ENCODE data around the gene EXOC6B.

EXOC6B gene

GRCh38 chr2:72350852-72351251, 475.0 kb downstream of the EXOC6B start:
- DNase-seq (ENCODE audit: low spot score) = no peak

- DNase-seq (ENCODE audit: low spot score) = no peak
These were observed 476.8 kb downstream of the EXOC6B start for GRCh38 chr2:72349016-72349415.

- no peak for DNase-seq (ENCODE audit: low spot score)
These were observed 478.8 kb downstream of the EXOC6B start for GRCh38 chr2:72347081-72347480.

GRCh38 chr2:72341639-72342038, 484.2 kb downstream of the EXOC6B start:
- DNase-seq (ENCODE audit: low spot score) = no peak

GRCh38 chr2:72340665-72341064, 485.2 kb downstream of the EXOC6B start:
- no peak for DNase-seq (ENCODE audit: low spot score)

DNA sequence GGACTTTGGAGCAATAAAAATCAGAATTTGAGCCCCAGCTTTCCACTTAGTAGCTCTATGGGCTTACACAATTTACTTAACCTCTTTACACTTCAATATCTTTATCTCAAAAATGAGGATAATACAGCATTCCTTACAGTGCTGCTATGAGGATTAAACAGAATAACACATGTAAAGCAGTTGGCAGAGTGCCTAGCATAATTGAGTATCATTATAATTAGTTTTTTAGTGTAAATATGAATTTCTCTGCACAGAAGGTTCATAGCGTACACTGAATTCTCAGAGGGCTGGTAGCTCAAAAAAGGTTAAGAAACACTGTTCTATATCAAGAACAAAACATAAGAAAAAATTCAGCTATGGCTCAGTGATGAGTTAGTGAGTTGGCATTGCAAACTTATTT, 487.8 kb downstream of the EXOC6B start:
- DNase-seq (ENCODE audit: low spot score) = no peak

GRCh38 chr2:72332720-72333119, 493.1 kb downstream of the EXOC6B start:
- no peak for DNase-seq (ENCODE audit: low spot score)

- DNase-seq (ENCODE audit: low spot score) = no peak
These were observed 495.2 kb downstream of the EXOC6B start for GRCh38 chr2:72330652-72331051.

DNA sequence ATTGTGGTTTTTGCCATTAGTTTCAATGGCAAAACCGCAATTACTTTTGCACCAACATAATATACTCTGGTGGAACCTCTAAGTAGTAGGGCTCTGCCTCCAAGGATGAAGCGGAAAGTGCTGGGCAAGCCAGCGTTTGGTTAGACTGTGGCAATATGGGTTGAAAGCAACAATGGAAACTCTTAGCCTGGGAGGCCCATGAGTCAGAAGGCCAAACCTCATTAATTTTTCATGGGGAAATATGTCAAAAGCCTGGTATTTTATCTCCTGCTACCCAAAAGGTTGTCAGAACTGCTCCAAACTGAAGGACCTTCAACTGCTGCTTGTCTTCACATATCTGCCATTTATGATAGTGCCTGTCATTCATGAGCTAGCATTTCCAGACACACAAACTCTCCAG, 499.1 kb downstream of the EXOC6B start:
- no peak for DNase-seq (ENCODE audit: low spot score)

DNA sequence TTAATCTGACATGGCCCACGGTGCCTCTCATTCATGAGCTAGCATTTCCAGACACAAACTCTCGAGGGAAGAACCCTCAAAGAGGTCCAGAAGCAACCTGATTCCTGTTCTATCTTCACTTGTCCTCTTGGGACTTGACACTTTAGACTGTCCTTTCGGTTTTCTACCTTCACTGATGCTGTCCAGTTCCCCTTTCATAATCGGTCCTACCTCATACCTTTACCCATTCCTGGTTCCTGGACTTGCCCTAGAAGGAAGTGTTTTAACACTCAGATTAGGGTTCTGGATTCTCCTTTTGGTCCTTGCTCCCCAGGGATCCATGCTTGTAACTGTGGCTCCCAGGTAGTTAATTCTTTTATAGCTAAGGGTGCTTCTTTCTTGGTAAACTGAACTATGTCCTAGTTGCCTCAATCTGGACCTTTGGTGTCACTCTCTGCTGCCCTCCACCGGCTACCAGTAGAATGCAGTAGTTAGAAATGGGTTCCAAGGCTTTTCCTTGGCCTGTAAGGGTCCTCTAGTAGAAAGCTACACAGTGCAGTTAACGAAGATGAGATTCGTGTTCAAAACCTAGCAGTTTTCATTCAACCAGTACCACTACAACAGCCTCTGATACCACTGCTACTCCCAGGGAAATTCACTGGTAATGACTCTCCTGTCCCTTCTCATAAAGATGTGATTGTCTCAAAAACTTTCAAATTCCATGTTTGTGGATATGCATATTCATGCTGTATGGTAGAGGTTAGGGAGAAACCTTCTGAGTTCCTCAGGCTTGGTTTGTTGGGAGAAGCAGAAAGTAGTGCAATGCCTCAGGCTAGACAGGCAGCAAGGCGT, 500.0 kb downstream of the EXOC6B start:
- DNase-seq (ENCODE audit: low spot score) = peak; percentile 29

DNA sequence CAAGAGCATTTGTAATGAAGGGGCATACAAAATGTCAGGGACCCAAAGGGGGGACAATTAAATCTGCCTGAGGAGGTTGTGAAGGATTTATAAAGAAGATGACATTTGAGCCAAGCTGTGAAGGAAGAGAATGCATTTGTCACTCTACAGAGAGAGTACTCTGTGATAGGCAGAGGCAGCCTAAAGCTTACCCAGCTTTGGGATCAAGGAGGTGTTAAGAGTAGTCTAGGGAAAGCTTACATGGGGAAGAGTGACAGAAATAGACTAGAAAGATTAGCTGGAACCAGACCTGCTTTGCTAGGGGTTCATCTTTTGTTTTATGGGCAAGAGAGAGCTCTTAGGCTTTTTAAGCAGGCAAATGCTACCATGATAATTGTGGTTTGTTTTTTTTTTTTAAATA, 509.1 kb downstream of the EXOC6B start:
- DNase-seq (ENCODE audit: low spot score) = no peak

DNA sequence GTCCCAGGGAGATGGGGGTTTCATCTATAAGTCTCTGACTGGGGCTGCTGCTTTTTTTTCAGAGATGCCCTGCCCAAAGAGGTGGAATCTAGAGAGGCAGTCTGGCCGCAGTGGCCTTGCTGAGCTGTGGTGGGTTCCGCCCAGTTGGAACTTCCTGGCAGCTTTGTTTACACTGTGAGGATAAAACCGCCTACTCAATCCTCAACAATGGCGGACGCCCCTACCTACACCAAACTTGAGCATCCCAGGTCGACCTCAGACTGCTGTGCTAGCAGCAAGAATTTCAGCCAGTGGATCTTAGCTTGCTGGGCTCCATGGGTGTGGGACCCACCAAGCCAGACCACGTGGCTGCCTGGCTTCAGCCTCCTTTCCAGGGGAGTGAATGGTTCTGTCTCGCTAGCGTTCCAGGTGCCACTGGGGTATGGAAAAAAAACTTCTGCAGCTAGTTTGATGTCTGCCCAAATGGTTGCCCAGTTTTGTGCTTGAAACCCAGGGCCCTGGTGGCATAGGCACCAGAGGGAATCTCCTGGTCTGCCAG, 525.6 kb downstream of the EXOC6B start:
- DNase-seq (ENCODE audit: low spot score) = no peak

DNA sequence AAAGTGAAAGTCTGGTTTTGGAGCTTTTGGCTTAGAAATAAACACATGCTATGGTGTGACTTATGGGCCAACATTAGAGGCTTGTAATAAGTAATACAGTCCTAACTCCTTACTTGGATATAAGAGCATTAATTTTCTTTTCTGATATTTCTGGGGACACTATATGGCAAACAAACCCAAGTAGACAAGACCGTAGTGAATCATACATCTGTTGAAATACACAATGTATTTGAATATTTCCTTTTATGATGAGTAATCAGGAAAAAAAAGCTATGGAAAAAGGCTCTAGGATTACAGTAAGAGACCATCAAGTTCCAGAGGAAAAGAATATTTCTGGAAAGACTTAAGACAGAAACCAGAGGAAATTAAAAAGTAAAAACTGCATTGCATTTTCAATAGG, 532.2 kb downstream of the EXOC6B start:
- no peak for DNase-seq (ENCODE audit: low spot score)

GRCh38 chr2:72292433-72292832, 533.4 kb downstream of the EXOC6B start:
- no peak for DNase-seq (ENCODE audit: low spot score)

GRCh38 chr2:72291059-72291458, 534.8 kb downstream of the EXOC6B start:
- no peak for DNase-seq (ENCODE audit: low spot score)

DNA sequence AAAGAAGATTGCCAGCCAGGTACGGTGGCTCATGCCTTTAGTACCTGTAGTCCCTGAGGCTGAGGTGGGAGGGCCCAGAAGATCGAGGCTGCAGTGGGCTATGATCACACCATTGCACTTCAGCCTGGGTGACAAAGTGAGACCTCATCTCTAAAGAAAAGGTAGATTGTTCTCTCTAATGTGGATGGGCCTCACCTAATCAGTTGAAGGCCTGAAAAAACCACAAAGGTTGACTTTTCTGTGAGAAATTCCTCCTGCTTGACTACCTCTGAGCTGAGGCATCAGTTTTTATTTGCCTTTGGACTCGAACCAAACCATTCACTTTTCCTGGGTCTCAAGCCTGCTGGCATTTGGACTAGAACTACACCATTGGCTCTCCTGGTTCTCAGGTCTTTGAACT, 536.1 kb downstream of the EXOC6B start:
- no peak for DNase-seq (ENCODE audit: low spot score)

DNA sequence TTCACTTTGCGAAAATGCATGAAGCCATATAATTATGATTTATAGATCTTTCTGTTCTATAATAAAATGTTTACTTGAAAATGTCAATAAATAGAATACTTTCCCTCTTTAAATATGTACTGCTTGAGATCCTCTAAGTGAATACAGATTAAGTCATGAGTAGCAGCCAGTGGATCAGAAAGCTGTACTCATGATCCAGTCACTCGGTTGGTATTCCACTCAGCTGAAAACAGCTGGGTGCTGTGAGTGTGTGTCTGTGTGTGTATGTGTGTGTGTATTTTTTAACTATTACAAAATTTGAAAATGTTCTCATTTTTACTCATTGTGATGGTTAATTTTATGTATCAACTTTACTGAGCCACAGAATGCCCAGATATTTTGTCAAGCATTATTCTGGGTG, 536.5 kb downstream of the EXOC6B start:
- no peak for DNase-seq (ENCODE audit: low spot score)

- no peak for DNase-seq (ENCODE audit: low spot score)
These were observed 547.8 kb downstream of the EXOC6B start for GRCh38 chr2:72278046-72278445.

DNA sequence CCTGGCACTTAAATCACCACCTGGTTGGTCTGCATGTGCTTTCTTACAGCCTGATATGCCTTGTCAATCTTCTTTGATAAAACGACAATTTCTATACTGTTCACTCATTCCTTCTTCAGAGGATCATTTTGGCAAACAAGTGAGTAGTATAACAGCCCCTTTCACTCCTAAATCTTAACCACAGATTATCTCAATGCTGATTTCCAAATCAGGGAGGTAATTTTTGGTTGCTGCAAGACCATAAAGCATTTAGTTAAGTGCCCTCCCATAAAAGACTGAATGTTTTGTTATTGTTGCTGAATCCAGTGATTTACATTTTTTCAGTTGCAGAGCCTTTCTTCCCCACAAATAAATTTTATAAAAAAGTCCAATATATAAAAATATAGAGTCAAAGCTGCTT, 549.0 kb downstream of the EXOC6B start:
- DNase-seq (ENCODE audit: low spot score) = no peak

DNA sequence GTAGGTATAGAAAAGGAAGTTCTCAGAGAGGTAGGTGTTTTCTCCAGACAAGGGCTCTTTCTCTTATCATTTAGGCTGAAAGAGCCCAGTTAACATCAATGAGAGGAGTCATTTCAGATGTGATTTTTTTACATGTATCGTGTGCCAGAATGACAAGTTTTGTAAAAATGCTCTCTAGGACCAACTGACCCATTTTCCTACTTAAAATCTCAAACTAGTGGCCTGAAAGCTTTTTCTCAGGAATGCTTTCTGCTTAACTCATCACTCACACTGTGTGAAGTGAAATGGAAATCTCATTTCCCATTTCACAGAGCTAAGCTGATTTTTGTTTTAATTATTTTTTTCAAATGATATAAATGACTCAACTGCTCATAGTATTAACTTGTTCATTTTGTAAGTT, 549.5 kb downstream of the EXOC6B start:
- no peak for DNase-seq (ENCODE audit: low spot score)

- DNase-seq (ENCODE audit: low spot score) = no peak
These were observed 550.7 kb downstream of the EXOC6B start for GRCh38 chr2:72275084-72275483.

DNA sequence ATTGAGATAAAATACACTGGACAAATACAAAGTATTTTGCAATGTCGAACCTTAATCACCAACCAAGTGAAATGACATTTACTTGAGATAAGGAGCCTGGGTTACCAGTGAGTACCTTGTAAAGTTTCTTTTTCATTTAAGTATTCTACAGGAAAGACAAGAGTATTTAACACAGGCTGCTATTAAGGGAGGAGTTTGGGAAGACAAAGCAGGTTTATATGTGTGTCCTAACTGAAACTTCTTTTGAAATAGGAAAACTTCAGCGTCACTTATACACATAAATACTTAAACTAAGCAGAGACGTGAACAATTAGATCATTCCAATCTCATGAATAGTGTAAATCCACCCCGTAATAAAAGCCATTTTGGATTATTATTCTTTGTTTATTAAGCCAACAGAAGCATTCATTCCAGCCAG, 551.4 kb downstream of the EXOC6B start:
- no peak for DNase-seq (ENCODE audit: low spot score)

DNA sequence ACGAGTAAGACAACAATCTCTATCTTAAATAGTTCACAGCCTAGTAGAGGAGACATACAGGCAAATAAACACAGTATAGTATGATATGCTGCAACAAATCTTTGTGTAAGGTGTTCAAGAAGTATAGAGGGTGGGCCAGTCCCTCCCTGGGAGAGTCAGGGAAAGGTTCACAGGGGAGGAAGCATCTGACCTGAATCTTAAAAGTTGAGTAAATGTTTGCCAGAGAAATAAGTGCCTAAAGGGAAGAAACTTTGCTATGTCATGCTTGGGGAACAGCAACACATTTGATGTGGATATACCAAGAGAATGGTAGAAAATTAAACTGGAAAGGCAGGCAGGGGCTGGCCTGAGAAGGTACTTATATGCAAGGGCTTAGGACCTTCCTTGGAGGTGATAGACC, 552.4 kb downstream of the EXOC6B start:
- DNase-seq (ENCODE audit: low spot score) = no peak

Data from HuH-7 (cell line).